PC-9 (cell line): ENCODE measurements around the gene NFAM1.

ENCODE experiments used
- CTCF ChIP-seq: fragments of 200-600 bp; sonication (generic); conservative IDR thresholded peaks from 2 replicates; pipeline ENCODE4 v1.6.1; 2017; ENCODE audit warnings: mixed run types, antibody characterized with exemption, mild to moderate bottlenecking, moderate library complexity
- EZH2 ChIP-seq: fragments of 200-600 bp; sonication (generic); IDR thresholded peaks from 2 replicates; pipeline ENCODE4 v1.8.0; 2017; ENCODE audit warnings: antibody characterized with exemption, low read depth

GRCh38 chr22:42414565-42415303, 17.5 kb downstream of the NFAM1 start:
- TF ChIP-seq CTCF (no peak), EZH2 (no peak)
